Measurements from ENCODE around the gene TULP4.

DNA sequence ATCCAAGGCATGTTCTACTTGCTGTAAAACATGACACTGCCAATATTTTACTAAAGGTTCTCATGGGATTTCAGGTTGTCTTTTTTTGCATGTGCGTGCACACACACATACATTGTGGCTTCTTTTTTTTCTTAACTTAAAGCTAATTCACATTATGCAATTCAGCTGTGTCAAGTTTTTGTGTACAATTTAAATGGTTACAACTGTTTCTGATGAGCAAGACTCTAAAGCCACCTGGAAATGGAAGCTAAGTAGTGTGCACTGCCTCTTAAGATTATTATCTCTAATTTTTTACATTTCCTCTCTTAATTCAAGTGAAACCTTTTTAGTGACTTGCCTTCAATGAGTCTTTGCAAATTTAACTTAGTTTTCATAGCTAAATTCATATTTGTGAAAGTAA lies 75.3 kb downstream of the TULP4 start:
- TF ChIP-seq, protein P1, sequence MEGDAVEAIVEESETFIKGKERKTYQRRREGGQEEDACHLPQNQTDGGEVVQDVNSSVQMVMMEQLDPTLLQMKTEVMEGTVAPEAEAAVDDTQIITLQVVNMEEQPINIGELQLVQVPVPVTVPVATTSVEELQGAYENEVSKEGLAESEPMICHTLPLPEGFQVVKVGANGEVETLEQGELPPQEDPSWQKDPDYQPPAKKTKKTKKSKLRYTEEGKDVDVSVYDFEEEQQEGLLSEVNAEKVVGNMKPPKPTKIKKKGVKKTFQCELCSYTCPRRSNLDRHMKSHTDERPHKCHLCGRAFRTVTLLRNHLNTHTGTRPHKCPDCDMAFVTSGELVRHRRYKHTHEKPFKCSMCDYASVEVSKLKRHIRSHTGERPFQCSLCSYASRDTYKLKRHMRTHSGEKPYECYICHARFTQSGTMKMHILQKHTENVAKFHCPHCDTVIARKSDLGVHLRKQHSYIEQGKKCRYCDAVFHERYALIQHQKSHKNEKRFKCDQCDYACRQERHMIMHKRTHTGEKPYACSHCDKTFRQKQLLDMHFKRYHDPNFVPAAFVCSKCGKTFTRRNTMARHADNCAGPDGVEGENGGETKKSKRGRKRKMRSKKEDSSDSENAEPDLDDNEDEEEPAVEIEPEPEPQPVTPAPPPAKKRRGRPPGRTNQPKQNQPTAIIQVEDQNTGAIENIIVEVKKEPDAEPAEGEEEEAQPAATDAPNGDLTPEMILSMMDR (IDR thresholded peaks at IDR 0.05; ENCODE audit: control extremely low read depth in 1 of 3, insufficient read depth in 1 of 3, low read depth in 1 of 3, low read length in 3 of 3), result no peak
- TF ChIP-seq SUZ12 (IDR thresholded peaks at IDR 0.05; ENCODE audit: low read length) (no peak), EGR1 (IDR thresholded peaks at IDR 0.05; ENCODE audit: borderline replicate concordance, low read depth, low read length) (no peak), POLR2A (IDR thresholded peaks at IDR 0.05; ENCODE audit: control extremely low read depth in 1 of 2, low read depth in 2 of 2, low read length in 2 of 2) (no peak), EP300 (IDR thresholded peaks at IDR 0.05; ENCODE audit: borderline replicate concordance in 1 of 2, low read depth in 2 of 2, low read length in 2 of 2) (no peak), BACH1 (IDR thresholded peaks at IDR 0.05; ENCODE audit: low read length) (no peak), POLR2AphosphoS5 (IDR thresholded peaks at IDR 0.05; ENCODE audit: low read depth, low read length) (no peak), RAD21 (IDR thresholded peaks at IDR 0.05 in 1 of 2, conservative IDR thresholded peaks at IDR 0.05 in 1 of 2; ENCODE audit: low read depth in 2 of 2, low read length in 2 of 2) (no peak)
- TF ChIP-seq, protein P2, sequence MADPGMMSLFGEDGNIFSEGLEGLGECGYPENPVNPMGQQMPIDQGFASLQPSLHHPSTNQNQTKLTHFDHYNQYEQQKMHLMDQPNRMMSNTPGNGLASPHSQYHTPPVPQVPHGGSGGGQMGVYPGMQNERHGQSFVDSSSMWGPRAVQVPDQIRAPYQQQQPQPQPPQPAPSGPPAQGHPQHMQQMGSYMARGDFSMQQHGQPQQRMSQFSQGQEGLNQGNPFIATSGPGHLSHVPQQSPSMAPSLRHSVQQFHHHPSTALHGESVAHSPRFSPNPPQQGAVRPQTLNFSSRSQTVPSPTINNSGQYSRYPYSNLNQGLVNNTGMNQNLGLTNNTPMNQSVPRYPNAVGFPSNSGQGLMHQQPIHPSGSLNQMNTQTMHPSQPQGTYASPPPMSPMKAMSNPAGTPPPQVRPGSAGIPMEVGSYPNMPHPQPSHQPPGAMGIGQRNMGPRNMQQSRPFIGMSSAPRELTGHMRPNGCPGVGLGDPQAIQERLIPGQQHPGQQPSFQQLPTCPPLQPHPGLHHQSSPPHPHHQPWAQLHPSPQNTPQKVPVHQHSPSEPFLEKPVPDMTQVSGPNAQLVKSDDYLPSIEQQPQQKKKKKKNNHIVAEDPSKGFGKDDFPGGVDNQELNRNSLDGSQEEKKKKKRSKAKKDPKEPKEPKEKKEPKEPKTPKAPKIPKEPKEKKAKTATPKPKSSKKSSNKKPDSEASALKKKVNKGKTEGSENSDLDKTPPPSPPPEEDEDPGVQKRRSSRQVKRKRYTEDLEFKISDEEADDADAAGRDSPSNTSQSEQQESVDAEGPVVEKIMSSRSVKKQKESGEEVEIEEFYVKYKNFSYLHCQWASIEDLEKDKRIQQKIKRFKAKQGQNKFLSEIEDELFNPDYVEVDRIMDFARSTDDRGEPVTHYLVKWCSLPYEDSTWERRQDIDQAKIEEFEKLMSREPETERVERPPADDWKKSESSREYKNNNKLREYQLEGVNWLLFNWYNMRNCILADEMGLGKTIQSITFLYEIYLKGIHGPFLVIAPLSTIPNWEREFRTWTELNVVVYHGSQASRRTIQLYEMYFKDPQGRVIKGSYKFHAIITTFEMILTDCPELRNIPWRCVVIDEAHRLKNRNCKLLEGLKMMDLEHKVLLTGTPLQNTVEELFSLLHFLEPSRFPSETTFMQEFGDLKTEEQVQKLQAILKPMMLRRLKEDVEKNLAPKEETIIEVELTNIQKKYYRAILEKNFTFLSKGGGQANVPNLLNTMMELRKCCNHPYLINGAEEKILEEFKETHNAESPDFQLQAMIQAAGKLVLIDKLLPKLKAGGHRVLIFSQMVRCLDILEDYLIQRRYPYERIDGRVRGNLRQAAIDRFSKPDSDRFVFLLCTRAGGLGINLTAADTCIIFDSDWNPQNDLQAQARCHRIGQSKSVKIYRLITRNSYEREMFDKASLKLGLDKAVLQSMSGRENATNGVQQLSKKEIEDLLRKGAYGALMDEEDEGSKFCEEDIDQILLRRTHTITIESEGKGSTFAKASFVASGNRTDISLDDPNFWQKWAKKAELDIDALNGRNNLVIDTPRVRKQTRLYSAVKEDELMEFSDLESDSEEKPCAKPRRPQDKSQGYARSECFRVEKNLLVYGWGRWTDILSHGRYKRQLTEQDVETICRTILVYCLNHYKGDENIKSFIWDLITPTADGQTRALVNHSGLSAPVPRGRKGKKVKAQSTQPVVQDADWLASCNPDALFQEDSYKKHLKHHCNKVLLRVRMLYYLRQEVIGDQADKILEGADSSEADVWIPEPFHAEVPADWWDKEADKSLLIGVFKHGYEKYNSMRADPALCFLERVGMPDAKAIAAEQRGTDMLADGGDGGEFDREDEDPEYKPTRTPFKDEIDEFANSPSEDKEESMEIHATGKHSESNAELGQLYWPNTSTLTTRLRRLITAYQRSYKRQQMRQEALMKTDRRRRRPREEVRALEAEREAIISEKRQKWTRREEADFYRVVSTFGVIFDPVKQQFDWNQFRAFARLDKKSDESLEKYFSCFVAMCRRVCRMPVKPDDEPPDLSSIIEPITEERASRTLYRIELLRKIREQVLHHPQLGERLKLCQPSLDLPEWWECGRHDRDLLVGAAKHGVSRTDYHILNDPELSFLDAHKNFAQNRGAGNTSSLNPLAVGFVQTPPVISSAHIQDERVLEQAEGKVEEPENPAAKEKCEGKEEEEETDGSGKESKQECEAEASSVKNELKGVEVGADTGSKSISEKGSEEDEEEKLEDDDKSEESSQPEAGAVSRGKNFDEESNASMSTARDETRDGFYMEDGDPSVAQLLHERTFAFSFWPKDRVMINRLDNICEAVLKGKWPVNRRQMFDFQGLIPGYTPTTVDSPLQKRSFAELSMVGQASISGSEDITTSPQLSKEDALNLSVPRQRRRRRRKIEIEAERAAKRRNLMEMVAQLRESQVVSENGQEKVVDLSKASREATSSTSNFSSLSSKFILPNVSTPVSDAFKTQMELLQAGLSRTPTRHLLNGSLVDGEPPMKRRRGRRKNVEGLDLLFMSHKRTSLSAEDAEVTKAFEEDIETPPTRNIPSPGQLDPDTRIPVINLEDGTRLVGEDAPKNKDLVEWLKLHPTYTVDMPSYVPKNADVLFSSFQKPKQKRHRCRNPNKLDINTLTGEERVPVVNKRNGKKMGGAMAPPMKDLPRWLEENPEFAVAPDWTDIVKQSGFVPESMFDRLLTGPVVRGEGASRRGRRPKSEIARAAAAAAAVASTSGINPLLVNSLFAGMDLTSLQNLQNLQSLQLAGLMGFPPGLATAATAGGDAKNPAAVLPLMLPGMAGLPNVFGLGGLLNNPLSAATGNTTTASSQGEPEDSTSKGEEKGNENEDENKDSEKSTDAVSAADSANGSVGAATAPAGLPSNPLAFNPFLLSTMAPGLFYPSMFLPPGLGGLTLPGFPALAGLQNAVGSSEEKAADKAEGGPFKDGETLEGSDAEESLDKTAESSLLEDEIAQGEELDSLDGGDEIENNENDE (IDR thresholded peaks at IDR 0.05; ENCODE audit: insufficient replicate concordance, low read length), result no peak
- TF ChIP-seq, protein P3, sequence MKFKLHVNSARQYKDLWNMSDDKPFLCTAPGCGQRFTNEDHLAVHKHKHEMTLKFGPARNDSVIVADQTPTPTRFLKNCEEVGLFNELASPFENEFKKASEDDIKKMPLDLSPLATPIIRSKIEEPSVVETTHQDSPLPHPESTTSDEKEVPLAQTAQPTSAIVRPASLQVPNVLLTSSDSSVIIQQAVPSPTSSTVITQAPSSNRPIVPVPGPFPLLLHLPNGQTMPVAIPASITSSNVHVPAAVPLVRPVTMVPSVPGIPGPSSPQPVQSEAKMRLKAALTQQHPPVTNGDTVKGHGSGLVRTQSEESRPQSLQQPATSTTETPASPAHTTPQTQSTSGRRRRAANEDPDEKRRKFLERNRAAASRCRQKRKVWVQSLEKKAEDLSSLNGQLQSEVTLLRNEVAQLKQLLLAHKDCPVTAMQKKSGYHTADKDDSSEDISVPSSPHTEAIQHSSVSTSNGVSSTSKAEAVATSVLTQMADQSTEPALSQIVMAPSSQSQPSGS (IDR thresholded peaks at IDR 0.05; ENCODE audit: low read length), result no peak
